Activated naive CD8-positive, alpha-beta T cell treated with anti-CD3 and anti-CD28 coated beads, Interleukin-2, amount 50 U/mL, for 16 hours (primary cell): Measurements from ENCODE around the gene CELA3A.
A peak's percentile ranks its signal among the peaks of the same experiment; 100 is the strongest.

Source experiments
- DNase-seq: peaks from one replicate; pipeline ENCODE4 v3.0.0-alpha.2; 2020; ENCODE audit warnings: low read depth, low spot score

Gene CELA3A

GRCh38 chr1:22050330-22050729 is 48.9 kb downstream of the CELA3A start:
- DNase-seq: no peak

GRCh38 chr1:22051607-22052114 is 50.2 kb downstream of the CELA3A start:
- no peak for DNase-seq

- DNase-seq: peak; percentile 89
Observed at GRCh38 chr1:22052115-22053016, 50.9 kb downstream of the CELA3A start, which contains the start of gene CDC42. CDC42 (plus strand) TSS chr1:22052709; CDS start chr1:22078479, 25,770 bp downstream.

- DNase-seq: no peak
Observed at GRCh38 chr1:22053017-22053860, 51.8 kb downstream of the CELA3A start.

GRCh38 chr1:22053861-22054770 is 52.7 kb downstream of the CELA3A start:
- no peak for DNase-seq

GRCh38 chr1:22055463-22055862 is 54.0 kb downstream of the CELA3A start:
- DNase-seq: no peak

GRCh38 chr1:22056043-22056442 is 54.6 kb downstream of the CELA3A start:
- DNase-seq: no peak

GRCh38 chr1:22056936-22057335 is 55.5 kb downstream of the CELA3A start:
- no peak for DNase-seq

GRCh38 chr1:22057861-22058260 is 56.4 kb downstream of the CELA3A start:
- no peak for DNase-seq
